CD4-positive, CD25-positive, alpha-beta regulatory T cell (primary cell): ENCODE measurements around the gene ELOVL6. TPM values are rescaled to one million over a fixed set of nuclear protein-coding genes. Genes with fewer than 3 reads are reported as not detected.

Experiments
- ATAC-seq, 2 donors: fragments of 150-1000 bp; cut with Tn5 transposase; one replicate each; pipeline ENCODE4 v1.10.0; 2021; ENCODE audit warnings: low read depth in 2 of 2, moderate number of reproducible peaks in 2 of 2, moderate library complexity in 1 of 2
- DNase-seq, 3 donors: peaks; one replicate each; pipeline versions ENCODE4 v3.0.0 to v3.0.0-alpha.2; 2012 to 2022; ENCODE audit warnings: mixed read lengths in 1 of 3
- H3K27ac ChIP-seq: one replicate; pipeline ENCODE4 v1.7.0; 2013; ENCODE audit warnings: mild to moderate bottlenecking, low read length; ENCODE audit not compliant: insufficient read depth, poor library complexity, severe bottlenecking
- H3K27me3 ChIP-seq: one replicate; pipeline ENCODE4 v1.7.0; 2013; ENCODE audit warnings: low read length; ENCODE audit not compliant: control insufficient read depth, insufficient read depth
- H3K36me3 ChIP-seq: one replicate; pipeline ENCODE4 v1.7.0; 2013; ENCODE audit warnings: mild to moderate bottlenecking, low read length, moderate library complexity; ENCODE audit not compliant: control insufficient read depth, insufficient read depth
- H3K4me1 ChIP-seq: 2 replicates; pipeline ENCODE4 v1.7.0; 2013; ENCODE audit warnings: mild to moderate bottlenecking, low read length; ENCODE audit not compliant: insufficient read depth, control insufficient read depth, poor library complexity, severe bottlenecking
- H3K4me3 ChIP-seq: one replicate; pipeline ENCODE4 v1.7.0; 2013; ENCODE audit warnings: low read depth, mild to moderate bottlenecking, low read length, moderate library complexity
- H3K9me3 ChIP-seq, 2 experiments: 1 replicate in 1 of 2; 2 replicates in 1 of 2; pipeline ENCODE4 v1.7.0; 2013; ENCODE audit warnings: low read length in 2 of 2, mild to moderate bottlenecking in 1 of 2, moderate library complexity in 1 of 2; ENCODE audit not compliant: control insufficient read depth in 2 of 2
- H3K27ac Mint-ChIP-seq, 3 donors: one replicate each; pipeline ENCODE4 v1.8.0; 2020 to 2022; ENCODE audit warnings: mild to moderate bottlenecking in 3 of 3, mixed read lengths in 3 of 3, moderate library complexity in 2 of 3
- H3K27me3 Mint-ChIP-seq: one replicate; pipeline ENCODE4 v1.8.0; 2022; ENCODE audit warnings: mild to moderate bottlenecking, mixed read lengths
- H3K36me3 Mint-ChIP-seq: one replicate; pipeline ENCODE4 v1.8.0; 2020; ENCODE audit warnings: mixed read lengths
- H3K4me1 Mint-ChIP-seq, 4 donors: one replicate each; pipeline ENCODE4 v1.8.0; 2020 to 2022; ENCODE audit warnings: mixed read lengths in 4 of 4, mild to moderate bottlenecking in 1 of 4
- H3K4me3 Mint-ChIP-seq, 4 donors: one replicate each; pipeline ENCODE4 v1.8.0; 2020 to 2022; ENCODE audit warnings: mild to moderate bottlenecking in 4 of 4, mixed read lengths in 4 of 4, moderate library complexity in 3 of 4
- H3K9me3 Mint-ChIP-seq, 7 donors: one replicate each; pipeline ENCODE4 v1.8.0; 2020 to 2022; ENCODE audit warnings: mixed read lengths in 7 of 7, mild to moderate bottlenecking in 3 of 7, moderate library complexity in 2 of 7
- polyA plus RNA-seq, 4 donors: library from polyadenylated mRNA; unstranded; fragments of 300-500 nt; fragmentation: Illumina TruSeq; gene quantifications; one replicate each; pipeline ENCODE4 v1.2.3, GENCODE V29; 2021
- total RNA-seq: library from RNA; stranded (reverse); gene quantifications from one replicate; pipeline ENCODE4 v1.2.3, GENCODE V29; 2022

Gene ELOVL6
- total and polyA plus RNA-seq, 5 donors from 2014 or later = 0.03 to 1.0 (median 0.39) TPM; not detected in 1

- DNase-seq (no peak), ATAC-seq (no peak)
- Mint-ChIP-seq H3K4me3 (no peak overlapping the region), H3K36me3 (no peaks in the 10 kb centered on the region), H3K9me3 (peaks cover 0 to 2% (median 0%) of the 10 kb centered on the region in 7 donors), H3K27me3 (peaks cover 5% of the 10 kb centered on the region), H3K4me1 (peaks cover 0 to 7% (median 3%) of the 10 kb centered on the region in 4 donors), H3K27ac (no peak overlapping the region)
- no peak overlapping the region for H3K4me3 ChIP-seq
- no peak overlapping the region for H3K27ac ChIP-seq
- no peaks in the 10 kb centered on the region for H3K4me1 ChIP-seq
- peaks cover 5% of the 10 kb centered on the region for H3K27me3 ChIP-seq
- no peaks in the 10 kb centered on the region for H3K36me3 ChIP-seq
- H3K9me3 ChIP-seq = no peaks in the 10 kb centered on the region
Measured at GRCh38 chr4:110007217-110007616, 191.2 kb downstream of the ELOVL6 start.

GRCh38 chr4:110005461-110006056, 192.9 kb downstream of the ELOVL6 start:
- Mint-ChIP-seq H3K4me1 (peaks cover 4 to 10% (median 4%) of the 10 kb centered on the region in 4 donors), H3K27ac (no peak overlapping the region), H3K9me3 (peaks cover 0 to 2% (median 0%) of the 10 kb centered on the region in 7 donors), H3K36me3 (no peaks in the 10 kb centered on the region), H3K27me3 (peaks cover under 1% of the 10 kb centered on the region), H3K4me3 (no peak overlapping the region)
- Histone ChIP-seq H3K4me1 (no peaks in the 10 kb centered on the region), H3K4me3 (no peak overlapping the region), H3K9me3 (no peaks in the 10 kb centered on the region), H3K27me3 (no peaks in the 10 kb centered on the region), H3K27ac (no peak overlapping the region), H3K36me3 (no peaks in the 10 kb centered on the region)
- DNase-seq (peak in 2 of 3 donors; percentile 43 to 63), ATAC-seq (no peak)

- no peak overlapping the region for H3K4me3 ChIP-seq
- H3K27me3 Mint-ChIP-seq = peaks cover 4% of the 10 kb centered on the region
- no peak overlapping the region for H3K4me3 Mint-ChIP-seq
- no peaks in the 10 kb centered on the region for H3K36me3 Mint-ChIP-seq
- no peaks in the 10 kb centered on the region for H3K36me3 ChIP-seq
- peaks cover 4 to 10% (median 4%) of the 10 kb centered on the region in 4 donors for H3K4me1 Mint-ChIP-seq
- no peaks in the 10 kb centered on the region for H3K27me3 ChIP-seq
- H3K4me1 ChIP-seq = no peaks in the 10 kb centered on the region
- ATAC-seq = no peak
- H3K27ac Mint-ChIP-seq = no peak overlapping the region
- H3K9me3 Mint-ChIP-seq = peaks cover 0 to 2% (median 0%) of the 10 kb centered on the region in 7 donors
- no peaks in the 10 kb centered on the region for H3K9me3 ChIP-seq
- no peak for DNase-seq
- H3K27ac ChIP-seq = no peak overlapping the region
Measured at GRCh38 chr4:110004556-110004955, 193.9 kb downstream of the ELOVL6 start.

DNA sequence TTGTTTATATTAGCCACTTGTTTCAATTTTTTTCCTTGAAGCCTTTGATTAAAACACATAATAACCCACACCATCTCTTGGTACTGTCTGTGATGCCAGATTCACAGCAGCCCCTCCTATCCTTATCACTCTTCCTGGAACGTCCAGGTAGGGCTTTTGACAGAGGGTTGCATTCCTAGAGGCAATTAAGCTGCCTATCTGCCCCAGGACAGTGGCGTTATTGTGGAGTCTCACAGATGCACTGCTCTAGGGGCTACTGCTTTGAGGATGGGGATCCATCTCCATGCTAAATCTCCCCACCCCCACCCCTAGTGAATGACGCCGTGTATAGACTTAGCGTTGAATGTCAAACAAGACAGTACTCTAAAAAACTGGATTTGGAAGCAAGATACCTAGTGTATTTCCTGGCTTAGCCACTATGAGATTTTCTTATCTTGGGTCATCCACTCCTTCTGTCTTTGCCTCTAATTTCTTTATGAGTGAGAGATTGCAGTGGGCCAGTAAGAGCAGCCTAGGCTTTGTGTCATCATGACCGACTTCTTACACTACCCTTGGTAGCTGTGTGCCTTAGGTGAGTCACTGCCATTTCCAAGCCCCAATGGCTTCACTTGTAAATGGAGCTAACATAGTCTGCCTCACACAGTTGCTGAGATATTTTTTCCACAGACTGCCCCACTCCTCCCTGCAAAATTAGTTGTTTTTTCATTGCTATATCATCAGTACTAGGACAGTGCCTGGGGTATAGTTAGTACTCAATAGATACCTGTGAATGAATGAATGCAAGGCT, 194.8 kb downstream of the ELOVL6 start:
- Histone ChIP-seq H3K36me3 (no peaks in the 10 kb centered on the region), H3K27ac (no peak overlapping the region), H3K4me3 (no peak overlapping the region), H3K27me3 (no peaks in the 10 kb centered on the region), H3K9me3 (no peaks in the 10 kb centered on the region), H3K4me1 (no peaks in the 10 kb centered on the region)
- no peak for ATAC-seq
- Mint-ChIP-seq H3K4me3 (no peak overlapping the region), H3K27ac (peak overlapping the region in 1 of 3 donors; percentile 32), H3K4me1 (peaks cover 4 to 10% (median 5%) of the 10 kb centered on the region in 4 donors), H3K9me3 (peaks cover 0 to 2% (median 0%) of the 10 kb centered on the region in 7 donors), H3K36me3 (no peaks in the 10 kb centered on the region), H3K27me3 (peaks cover 7% of the 10 kb centered on the region)
- no peak for DNase-seq

DNA sequence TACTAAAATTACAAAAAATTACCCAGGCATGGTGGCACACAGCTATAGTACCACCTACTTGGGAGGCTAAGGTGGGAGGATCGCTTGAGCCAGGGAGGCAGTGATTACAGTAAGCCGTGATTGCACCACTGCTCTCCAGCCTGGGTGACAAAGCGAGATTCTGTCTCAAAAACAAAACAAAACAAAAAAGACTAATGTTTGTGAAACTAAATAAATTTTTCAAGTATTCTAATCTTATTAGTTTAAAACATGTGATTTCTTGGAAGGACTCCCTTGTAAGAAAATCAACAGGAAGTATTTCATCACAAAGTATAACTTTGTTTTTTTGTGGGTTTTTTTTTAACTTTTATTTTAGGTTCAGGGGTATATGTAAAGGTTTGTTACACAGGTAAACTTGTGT, 196.1 kb downstream of the ELOVL6 start:
- H3K4me3 ChIP-seq = no peak overlapping the region
- no peaks in the 10 kb centered on the region for H3K36me3 Mint-ChIP-seq
- peaks cover 14% of the 10 kb centered on the region for H3K27me3 Mint-ChIP-seq
- no peak overlapping the region for H3K4me3 Mint-ChIP-seq
- peaks cover 0 to 2% (median 0%) of the 10 kb centered on the region in 7 donors for H3K9me3 Mint-ChIP-seq
- H3K27ac ChIP-seq = no peak overlapping the region
- H3K4me1 Mint-ChIP-seq = peaks cover 4 to 10% (median 6%) of the 10 kb centered on the region in 4 donors
- DNase-seq = peak in 1 of 3 donors; percentile 16
- H3K9me3 ChIP-seq = no peaks in the 10 kb centered on the region
- no peak overlapping the region for H3K27ac Mint-ChIP-seq
- no peaks in the 10 kb centered on the region for H3K4me1 ChIP-seq
- H3K27me3 ChIP-seq = peaks cover 3% of the 10 kb centered on the region
- no peak for ATAC-seq
- H3K36me3 ChIP-seq = no peaks in the 10 kb centered on the region

GRCh38 chr4:109999585-109999912, 198.9 kb downstream of the ELOVL6 start:
- Histone ChIP-seq H3K27ac (no peak overlapping the region), H3K36me3 (no peaks in the 10 kb centered on the region), H3K4me1 (no peaks in the 10 kb centered on the region), H3K4me3 (no peak overlapping the region), H3K9me3 (no peaks in the 10 kb centered on the region), H3K27me3 (peaks cover 3% of the 10 kb centered on the region)
- DNase-seq (no peak), ATAC-seq (no peak)
- Mint-ChIP-seq H3K27ac (no peak overlapping the region), H3K27me3 (peaks cover 17% of the 10 kb centered on the region), H3K4me3 (no peak overlapping the region), H3K4me1 (peaks cover 4 to 9% (median 6%) of the 10 kb centered on the region in 4 donors), H3K9me3 (peaks cover 0 to 2% (median 0%) of the 10 kb centered on the region in 7 donors), H3K36me3 (no peaks in the 10 kb centered on the region)

- H3K36me3 ChIP-seq = no peaks in the 10 kb centered on the region
- no peak overlapping the region for H3K27ac ChIP-seq
- no peaks in the 10 kb centered on the region for H3K36me3 Mint-ChIP-seq
- peak; percentile 14 to 78 (median 68) for DNase-seq
- H3K9me3 ChIP-seq = no peaks in the 10 kb centered on the region
- H3K4me1 ChIP-seq = no peaks in the 10 kb centered on the region
- ATAC-seq = peak; percentile 55 to 62
- H3K4me3 ChIP-seq = no peak overlapping the region
- H3K4me3 Mint-ChIP-seq = no peak overlapping the region
- peaks cover 17% of the 10 kb centered on the region for H3K27me3 Mint-ChIP-seq
- H3K4me1 Mint-ChIP-seq = peaks cover 4 to 9% (median 6%) of the 10 kb centered on the region in 4 donors
- peaks cover 3% of the 10 kb centered on the region for H3K27me3 ChIP-seq
- H3K9me3 Mint-ChIP-seq = peaks cover 0 to 2% (median 0%) of the 10 kb centered on the region in 7 donors
- H3K27ac Mint-ChIP-seq = no peak overlapping the region
Measured at GRCh38 chr4:109998867-109999584, 199.4 kb downstream of the ELOVL6 start.
